Measurements from ENCODE around the gene MYEF2. TPM values are rescaled to one million over a fixed set of nuclear protein-coding genes. Genes with fewer than 3 reads are reported as not detected.

Gene MYEF2
- total and polyA plus RNA-seq, 8 donors: 6.0 to 193 (median 22.5) TPM

- Histone ChIP-seq H3K36me3 (no peaks in the 10 kb centered on the region), H3K4me3 (no peak overlapping the region), H3K4me1 (no peaks in the 10 kb centered on the region), H3K27ac (no peak overlapping the region), H3K27me3 (no peaks in the 10 kb centered on the region), H3K9me3 (no peaks in the 10 kb centered on the region)
- 63 to 80% (median 74%) methylated on average over 2 of the region's 2 CpGs for WGBS, 5 donors
- intact Hi-C loops (cut with DNase I; ENCODE audit: low total_unique reads): no loop called here
- TF ChIP-seq CTCF (IDR thresholded peaks at IDR 0.05): no peak
- TF ChIP-seq POLR2A (IDR thresholded peaks at IDR 0.05): no peak
- no peak for TF ChIP-seq EP300 (IDR thresholded peaks at IDR 0.05)
- TF ChIP-seq POLR2AphosphoS5 (IDR thresholded peaks at IDR 0.05): no peak
- no peak for DNase-seq
Measured at GRCh38 chr15:48096813-48097212, 81.3 kb downstream of the MYEF2 start.

GRCh38 chr15:48096355-48096786, 81.7 kb downstream of the MYEF2 start:
- whole genome bisulfite sequencing, 5 donors: 67 to 75% (median 70%) methylated on average over 4 of the region's 4 CpGs
- intact Hi-C loops (cut with DNase I; ENCODE audit: low total_unique reads): no loop called here
- no peak for TF ChIP-seq EP300 (IDR thresholded peaks at IDR 0.05)
- TF ChIP-seq CTCF (IDR thresholded peaks at IDR 0.05): no peak
- TF ChIP-seq POLR2A (IDR thresholded peaks at IDR 0.05): no peak
- no peak for TF ChIP-seq POLR2AphosphoS5 (IDR thresholded peaks at IDR 0.05)
- H3K4me1 ChIP-seq: no peaks in the 10 kb centered on the region
- H3K9me3 ChIP-seq: no peaks in the 10 kb centered on the region
- no peak for DNase-seq
- no peaks in the 10 kb centered on the region for H3K27me3 ChIP-seq
- no peak overlapping the region for H3K4me3 ChIP-seq
- H3K36me3 ChIP-seq: no peaks in the 10 kb centered on the region
- H3K27ac ChIP-seq: no peak overlapping the region

GRCh38 chr15:48091522-48091921, 86.6 kb downstream of the MYEF2 start:
- 68 to 85% (median 76%) methylated on average over 4 of the region's 4 CpGs for WGBS, 5 donors
- intact Hi-C loops (cut with DNase I; ENCODE audit: low total_unique reads): no loop called here

GRCh38 chr15:48090666-48091065, 87.4 kb downstream of the MYEF2 start:
- Histone ChIP-seq H3K36me3 (no peaks in the 10 kb centered on the region), H3K27me3 (no peaks in the 10 kb centered on the region), H3K4me1 (peaks cover 0 to 10% (median 2%) of the 10 kb centered on the region in 4 donors), H3K9me3 (no peaks in the 10 kb centered on the region), H3K4me3 (no peak overlapping the region), H3K27ac (no peak overlapping the region)
- TF ChIP-seq POLR2AphosphoS5 (IDR thresholded peaks at IDR 0.05): no peak
- no peak for DNase-seq
- intact Hi-C loops (cut with DNase I; ENCODE audit: low total_unique reads): no loop called here
- 41 to 50% (median 42%) methylated on average over 3 of the region's 3 CpGs for WGBS, 5 donors

More at GRCh38 chr15:48091522-48091921, 86.6 kb downstream of the MYEF2 start:
- H3K27me3 ChIP-seq: no peaks in the 10 kb centered on the region
- TF ChIP-seq POLR2A (IDR thresholded peaks at IDR 0.05): no peak
- no peak for TF ChIP-seq CTCF (IDR thresholded peaks at IDR 0.05)
- TF ChIP-seq EP300 (IDR thresholded peaks at IDR 0.05): no peak
- TF ChIP-seq POLR2AphosphoS5 (IDR thresholded peaks at IDR 0.05): no peak
- no peak overlapping the region for H3K4me3 ChIP-seq
- no peaks in the 10 kb centered on the region for H3K36me3 ChIP-seq
- H3K4me1 ChIP-seq: peaks cover 0 to 2% (median 0%) of the 10 kb centered on the region in 4 donors
- H3K27ac ChIP-seq: no peak overlapping the region
- DNase-seq: no peak
- H3K9me3 ChIP-seq: no peaks in the 10 kb centered on the region

GRCh38 chr15:48090115-48090514, 88.0 kb downstream of the MYEF2 start:
- Histone ChIP-seq H3K4me1 (peaks cover 0 to 10% (median 2%) of the 10 kb centered on the region in 4 donors), H3K4me3 (no peak overlapping the region), H3K27ac (no peak overlapping the region), H3K9me3 (no peaks in the 10 kb centered on the region), H3K36me3 (no peaks in the 10 kb centered on the region), H3K27me3 (no peaks in the 10 kb centered on the region)
- 48 to 59% (median 53%) methylated on average over 2 of the region's 2 CpGs for WGBS, 5 donors
- no peak for DNase-seq
- intact Hi-C loops (cut with DNase I; ENCODE audit: low total_unique reads): no loop called here
- TF ChIP-seq POLR2A (IDR thresholded peaks at IDR 0.05) (no peak), CTCF (IDR thresholded peaks at IDR 0.05) (no peak), POLR2AphosphoS5 (IDR thresholded peaks at IDR 0.05) (no peak), EP300 (IDR thresholded peaks at IDR 0.05) (no peak)
